ENCODE results near the gene WDR72.

Gene WDR72

GRCh38 chr15:53472883-53473282 is 286.6 kb downstream of the WDR72 start:
- TF ChIP-seq CTCF (IDR thresholded peaks at IDR 0.05; ENCODE audit: control insufficient read depth, extremely low read depth, insufficient read depth) = peak; percentile 24; the same call in 1 of the 2 replicates
- no peak for DNase-seq (ENCODE audit: low read depth)
- no peak overlapping the region for H3K4me3 ChIP-seq (ENCODE audit: low read depth, low read length)

GRCh38 chr15:53472210-53472609 is 287.3 kb downstream of the WDR72 start:
- no peak for TF ChIP-seq CTCF (IDR thresholded peaks at IDR 0.05; ENCODE audit: control insufficient read depth, extremely low read depth, insufficient read depth)
- H3K4me3 ChIP-seq (ENCODE audit: low read depth, low read length) = no peak overlapping the region
- no peak for DNase-seq (ENCODE audit: low read depth)

- H3K4me3 ChIP-seq (ENCODE audit: low read depth, low read length) = no peak overlapping the region
- TF ChIP-seq CTCF (IDR thresholded peaks at IDR 0.05; ENCODE audit: control insufficient read depth, extremely low read depth, insufficient read depth) = no peak
- no peak for DNase-seq (ENCODE audit: low read depth)
Measured at GRCh38 chr15:53470743-53471142, 288.7 kb downstream of the WDR72 start.

- DNase-seq (ENCODE audit: low read depth) = no peak
- no peak overlapping the region for H3K4me3 ChIP-seq (ENCODE audit: low read depth, low read length)
- TF ChIP-seq CTCF (IDR thresholded peaks at IDR 0.05; ENCODE audit: control insufficient read depth, extremely low read depth, insufficient read depth) = no peak
Measured at GRCh38 chr15:53469422-53469821, 290.0 kb downstream of the WDR72 start.
